Activated CD4-positive, alpha-beta T cell treated with anti-CD3 and anti-CD28 coated beads, Interleukin-10, Interleukin-2, amounts not matched to agents 100 ng/mL and 50 ng/mL, durations not matched to agents 16 hours and 8 hours (primary cell): ENCODE data around the gene MAML2.

Experiments
- DNase-seq: peaks from one replicate; pipeline ENCODE4 v3.0.0-alpha.2; 2020

The MAML2 gene

DNA sequence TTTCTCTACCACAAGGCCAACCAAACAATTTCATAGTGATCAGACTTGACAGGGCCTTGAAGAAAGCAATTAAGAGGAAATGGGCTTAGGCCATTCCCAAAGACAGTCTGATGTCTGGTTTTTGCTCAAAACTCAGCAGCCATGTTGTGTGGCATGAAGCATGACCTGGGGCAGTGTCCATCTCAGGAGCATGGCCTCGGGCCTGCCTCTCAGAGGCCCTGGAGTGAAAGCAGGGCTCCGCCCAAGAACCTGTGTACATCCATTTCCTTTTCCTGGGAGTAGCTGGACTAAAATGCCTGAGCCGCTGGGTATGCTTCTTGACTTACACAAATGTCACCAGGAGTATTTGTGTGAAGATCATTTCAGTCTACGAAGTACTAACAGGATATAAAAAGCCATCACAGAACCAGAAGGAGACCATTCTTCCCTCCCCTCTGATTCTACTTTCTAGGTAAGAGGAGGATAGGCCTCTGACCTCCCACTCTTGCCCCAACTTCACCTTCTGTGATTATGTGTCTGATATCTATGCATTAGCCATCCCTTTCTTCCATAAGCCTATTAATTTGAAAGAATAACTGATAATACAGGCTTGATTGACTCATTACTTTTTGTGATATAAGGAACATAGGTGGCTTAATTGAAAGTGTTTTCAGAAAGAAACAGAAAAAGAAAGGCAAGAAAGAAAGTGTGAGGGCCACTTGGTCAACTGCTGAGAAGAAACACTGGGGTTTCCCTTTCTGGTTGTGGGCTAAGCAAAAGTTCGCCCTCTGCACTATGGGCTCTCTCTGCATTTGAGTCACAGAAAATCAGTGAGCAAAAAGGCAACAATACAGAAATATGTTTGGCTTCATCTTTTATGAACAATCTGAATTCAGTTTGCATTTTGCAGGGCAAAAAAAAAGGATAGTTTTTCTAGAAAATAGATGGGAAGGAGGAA, 230.5 kb downstream of the MAML2 start:
- DNase-seq = peak; percentile 75

DNA sequence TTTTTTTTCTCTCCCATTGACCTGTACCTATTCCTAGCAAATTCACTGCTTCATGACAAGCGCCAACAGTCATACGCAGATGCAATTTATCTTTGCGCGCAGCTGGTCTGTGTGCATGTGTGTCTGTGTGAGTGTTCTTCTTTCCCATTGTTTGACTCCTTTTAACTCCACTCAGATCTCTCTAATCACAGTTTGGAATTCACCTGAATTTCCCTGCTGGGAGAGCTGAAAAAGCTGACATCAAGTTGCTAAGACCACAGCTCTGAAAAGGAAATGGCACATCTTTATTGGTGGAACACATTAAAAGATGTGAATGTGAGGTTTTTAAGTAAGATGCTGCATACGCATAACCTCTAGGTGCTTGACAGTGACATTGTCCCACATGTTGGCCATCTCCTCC, 231.7 kb downstream of the MAML2 start:
- DNase-seq = no peak

DNA sequence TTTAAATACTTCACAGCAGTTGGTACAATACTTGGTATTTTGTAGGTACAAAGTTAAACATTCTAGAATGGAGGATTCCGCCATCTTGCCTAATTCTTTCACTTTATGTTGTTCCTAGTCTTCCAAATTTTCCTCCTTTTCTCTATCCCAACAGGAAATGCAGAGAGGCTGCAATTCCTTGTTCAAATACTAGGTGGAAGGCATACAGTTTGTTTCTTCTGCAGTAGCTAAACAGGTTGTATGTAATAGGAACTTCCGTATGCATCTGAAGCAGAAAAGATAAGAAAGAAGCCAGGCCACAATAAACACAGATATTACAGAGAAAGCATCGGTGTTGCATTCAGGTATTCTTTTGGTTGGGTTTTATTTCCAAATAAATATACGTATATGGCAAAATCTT, 232.7 kb downstream of the MAML2 start:
- no peak for DNase-seq

DNA sequence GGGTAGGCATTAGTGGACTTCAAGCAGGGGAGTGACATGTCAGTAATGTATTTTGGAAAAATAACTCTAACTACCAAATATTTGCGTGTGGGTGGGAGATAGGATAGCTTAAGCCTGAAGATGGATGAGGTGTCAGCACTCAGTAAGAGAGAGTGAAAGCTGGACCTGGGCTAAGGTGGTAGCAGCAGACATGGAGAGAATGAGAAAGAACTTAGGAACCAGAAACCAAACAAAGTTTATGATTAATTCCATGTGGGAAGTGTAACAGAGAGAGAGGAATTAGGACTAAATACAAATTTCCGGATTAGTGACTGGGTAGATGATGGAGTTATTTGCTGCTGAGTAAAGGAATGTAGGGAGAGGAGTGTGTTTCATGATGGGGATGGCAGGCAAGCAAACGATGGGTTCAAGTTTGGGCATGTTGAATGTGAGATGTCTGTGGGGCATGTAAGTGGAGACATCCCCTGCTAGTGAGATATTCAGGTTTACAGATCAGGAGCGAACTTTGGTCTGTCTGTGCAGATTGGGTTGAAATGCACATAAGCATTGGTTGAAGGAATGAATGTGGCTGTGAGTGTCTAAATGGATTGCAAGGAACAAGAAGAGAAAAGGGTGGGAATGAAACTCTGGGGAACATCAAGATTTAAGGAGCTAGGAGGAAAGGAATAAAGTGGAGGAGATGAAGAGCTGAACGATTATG, 233.5 kb downstream of the MAML2 start:
- DNase-seq = no peak

DNA sequence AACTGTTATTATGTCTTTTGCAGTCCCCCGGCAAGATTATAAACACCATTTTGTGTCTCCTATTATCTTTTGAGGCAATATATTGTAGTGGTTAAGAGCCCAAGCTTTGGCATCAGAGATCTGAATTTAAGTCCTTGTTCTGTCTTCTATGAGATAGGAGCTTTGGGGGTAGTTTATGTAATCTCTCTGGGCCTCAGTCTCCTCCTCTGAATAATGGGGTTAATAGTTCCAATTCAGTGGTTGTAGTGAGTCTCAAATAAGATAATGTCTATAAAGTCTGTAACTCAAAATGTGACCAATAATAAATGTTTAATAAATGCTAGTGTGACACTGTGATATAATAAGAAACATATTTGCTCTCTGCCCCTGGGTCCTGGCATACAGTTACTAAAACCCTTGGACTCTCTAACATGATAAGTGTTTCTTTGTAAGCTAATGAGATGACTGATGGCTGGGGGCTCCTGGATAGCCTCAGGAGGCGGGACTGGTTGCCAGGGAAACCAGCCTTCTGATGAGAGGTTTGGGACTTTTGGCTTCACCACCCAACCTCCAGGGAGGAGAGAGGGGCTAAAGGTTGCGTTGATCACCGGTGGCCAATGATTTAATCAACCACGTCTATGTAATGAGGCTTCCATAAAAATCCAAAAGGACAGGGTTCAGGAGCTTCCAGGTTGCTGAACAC, 235.7 kb downstream of the MAML2 start:
- DNase-seq = no peak

DNA sequence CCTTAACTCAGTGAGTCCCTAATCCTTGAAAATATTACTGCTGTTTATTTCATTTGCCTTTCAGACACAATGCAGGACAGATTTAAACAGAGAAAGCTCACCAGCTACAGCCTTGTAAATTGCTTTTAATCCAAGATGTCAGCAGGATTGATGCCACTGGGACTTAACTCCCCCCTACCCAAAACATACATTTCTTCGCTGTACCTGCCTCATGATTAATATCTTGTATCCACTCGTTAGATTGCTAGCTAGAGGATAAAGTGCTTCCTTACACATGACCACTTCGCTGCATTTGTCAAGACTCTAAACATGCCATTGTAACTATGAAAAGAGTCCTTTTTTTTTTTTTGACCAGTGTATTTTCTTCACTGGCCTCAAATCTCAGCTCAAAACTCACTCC, 236.3 kb downstream of the MAML2 start:
- DNase-seq = no peak

DNA sequence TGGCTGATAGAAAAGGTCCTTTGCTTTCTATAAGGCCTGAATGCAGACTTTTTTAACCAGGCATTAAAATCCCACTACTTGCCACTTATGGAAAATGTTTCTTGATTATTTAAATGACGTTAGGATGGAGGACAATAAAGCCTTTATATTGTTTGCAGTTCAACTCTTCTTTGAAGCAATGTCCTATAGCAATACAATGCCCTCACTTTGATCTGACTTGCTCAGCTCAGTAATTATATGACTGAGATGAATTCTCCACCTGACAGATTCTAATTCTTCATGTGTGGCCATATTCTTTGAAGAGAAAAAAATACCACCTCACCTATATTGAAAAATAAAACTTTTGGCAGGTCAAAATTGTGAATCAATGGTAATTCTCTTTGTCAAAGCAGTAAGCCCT, 237.1 kb downstream of the MAML2 start:
- DNase-seq = no peak

DNA sequence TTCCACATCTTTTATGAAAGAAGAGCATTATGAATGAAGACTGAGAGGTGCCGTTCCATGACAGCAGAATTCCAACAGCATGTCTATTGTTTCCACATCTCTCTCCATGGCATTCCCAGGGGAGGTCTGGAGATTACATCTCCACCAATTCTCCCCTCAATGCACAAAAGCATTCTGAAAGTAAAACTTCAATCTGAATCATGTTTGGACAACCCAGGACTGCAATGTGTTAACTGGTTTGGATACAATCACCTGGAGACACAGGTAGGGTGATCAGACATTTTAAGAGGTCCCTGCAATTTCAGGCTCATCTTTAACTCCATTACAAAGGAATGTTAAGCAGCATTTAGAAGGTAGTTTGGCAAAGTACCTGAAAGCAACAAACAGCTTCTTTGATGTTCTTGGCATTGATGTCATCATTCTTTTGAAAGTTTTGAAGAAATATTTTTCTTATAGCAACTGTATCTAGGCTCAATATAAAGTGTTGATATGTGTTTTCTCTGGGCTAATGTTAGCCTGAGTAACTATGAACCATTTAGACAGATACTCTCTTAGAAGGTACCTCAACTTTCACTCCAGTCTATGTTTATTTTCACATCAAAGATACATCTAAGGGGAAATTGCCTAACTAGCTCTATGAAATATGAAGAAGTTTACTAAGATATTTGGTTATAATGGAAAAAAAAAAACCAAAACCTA, 237.6 kb downstream of the MAML2 start:
- no peak for DNase-seq

DNA sequence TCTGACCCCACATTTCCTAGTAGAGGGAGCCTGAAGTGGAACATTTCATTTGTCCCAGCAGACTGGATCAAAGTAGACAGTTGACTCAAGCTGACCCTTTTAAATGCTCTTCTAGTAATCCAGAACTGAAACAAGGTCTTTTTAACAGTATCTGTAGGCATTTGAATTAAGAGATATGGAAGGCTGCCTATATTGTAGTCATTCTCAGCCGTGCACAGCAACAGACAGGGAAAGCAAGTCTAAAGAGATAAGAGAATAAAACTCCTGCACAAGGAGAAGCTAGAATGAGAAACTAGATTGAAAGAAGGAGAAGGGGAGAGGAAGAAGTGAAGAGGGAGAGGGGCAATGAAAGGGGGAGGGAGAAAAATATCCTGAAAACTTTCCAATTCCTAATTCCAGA, 238.5 kb downstream of the MAML2 start:
- DNase-seq = no peak

DNA sequence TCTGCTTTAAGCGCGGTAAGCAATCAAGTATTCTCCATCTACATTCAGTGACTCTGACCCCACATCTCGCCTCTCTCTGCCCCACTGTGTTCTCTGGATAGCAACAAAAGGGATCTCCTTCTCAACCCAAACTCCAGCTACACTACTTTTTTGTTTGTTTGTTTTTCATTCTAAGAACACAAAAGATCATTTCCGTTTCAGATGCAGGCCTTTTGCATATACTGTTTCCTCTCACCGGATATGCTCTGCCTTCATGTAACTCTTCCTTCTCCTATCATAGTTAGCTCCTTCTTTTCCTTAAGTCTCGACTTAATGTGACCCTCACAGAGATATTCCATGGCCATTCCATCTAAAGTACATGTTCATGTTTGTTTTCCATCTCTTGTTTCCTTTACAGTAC, 239.3 kb downstream of the MAML2 start:
- no peak for DNase-seq

DNA sequence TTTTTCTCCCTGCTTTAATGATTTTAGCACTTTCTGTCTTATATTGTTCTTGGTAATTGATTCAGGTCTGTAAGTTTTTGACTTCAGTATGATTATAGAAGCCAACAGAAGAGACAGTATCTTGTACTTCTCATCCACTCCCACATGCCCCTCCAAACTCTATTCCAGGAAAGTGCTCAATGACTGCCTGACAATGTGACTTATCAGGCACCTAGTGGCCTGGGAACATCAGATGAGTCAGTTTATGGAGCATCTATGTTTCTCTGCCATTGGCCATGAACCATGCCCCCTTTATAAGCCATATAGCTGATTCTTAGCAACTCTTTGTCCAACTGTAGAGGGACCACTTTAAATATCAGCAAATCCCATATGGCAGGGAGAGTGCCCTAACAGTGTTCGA, 239.9 kb downstream of the MAML2 start:
- DNase-seq = no peak

DNA sequence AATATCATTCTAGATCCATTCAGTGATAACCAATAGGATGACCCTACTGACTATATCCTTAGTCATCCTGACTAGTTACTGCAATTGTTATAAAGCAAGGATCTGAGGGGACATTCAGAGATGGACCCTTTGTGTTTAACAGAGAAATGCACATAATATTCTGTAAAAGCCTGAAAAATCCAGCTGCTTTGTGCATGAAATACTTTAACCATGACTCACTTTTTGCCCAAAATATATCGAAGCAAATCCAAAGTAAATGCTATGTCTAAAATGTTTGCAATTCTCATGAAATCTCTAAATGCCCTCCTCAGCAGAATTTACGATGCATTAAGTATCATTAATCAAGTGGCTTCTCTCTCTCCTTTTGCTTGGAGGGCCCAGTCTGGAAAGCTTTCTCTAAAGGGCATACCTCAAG, 240.3 kb downstream of the MAML2 start:
- no peak for DNase-seq

DNA sequence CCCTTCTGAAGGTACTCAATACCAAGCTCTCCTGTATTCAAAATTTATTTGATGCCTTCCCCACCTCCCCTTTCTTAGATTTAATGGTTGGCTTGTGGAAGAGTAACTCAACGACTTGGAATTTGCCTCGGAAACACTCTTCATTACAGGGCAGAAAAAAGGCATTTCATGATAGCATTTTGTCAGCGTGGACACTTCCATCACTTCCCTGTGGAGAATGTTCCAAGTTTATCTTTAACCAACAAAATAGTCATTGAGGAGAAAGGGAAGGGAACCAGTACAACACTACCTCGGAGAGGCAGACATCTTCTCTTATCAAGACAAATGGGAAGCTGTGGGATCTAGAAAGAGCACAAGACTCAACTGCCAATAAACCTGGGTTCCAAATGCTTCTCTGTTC, 241.8 kb downstream of the MAML2 start:
- DNase-seq = no peak

DNA sequence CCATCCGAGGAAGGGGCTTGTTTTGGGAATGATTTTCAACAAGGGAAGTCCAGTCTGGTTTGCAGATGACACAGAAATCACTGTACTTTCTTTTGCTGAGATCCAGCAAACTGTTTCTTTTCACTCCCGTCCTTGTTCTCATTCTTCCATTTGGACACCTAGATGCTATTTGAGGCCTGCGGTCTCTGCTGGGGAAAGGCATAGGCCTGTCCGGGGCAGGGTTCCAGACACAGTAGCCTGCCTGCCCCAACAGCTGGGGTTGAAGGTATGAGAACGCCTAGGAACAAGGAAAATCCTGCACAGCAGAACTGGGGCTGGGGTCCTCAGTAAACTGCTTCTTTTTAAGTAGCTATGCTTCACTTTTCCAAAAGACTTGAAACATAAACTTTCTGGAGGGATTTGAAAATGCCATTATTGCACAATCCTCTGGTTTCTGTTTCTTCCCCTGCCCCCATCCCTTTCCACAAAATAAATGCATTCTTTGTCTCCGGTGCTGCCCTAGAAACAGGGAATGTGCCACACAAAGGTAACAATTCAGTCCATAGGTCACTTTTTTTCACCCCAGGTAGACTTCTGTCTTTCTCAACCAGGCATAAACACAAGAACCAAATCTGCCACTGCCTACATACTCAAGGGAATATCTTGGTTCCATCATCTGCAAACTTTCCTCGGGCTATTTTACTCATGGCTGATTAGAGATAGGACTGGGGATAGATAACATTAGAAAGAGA, 244.3 kb downstream of the MAML2 start:
- DNase-seq = no peak

DNA sequence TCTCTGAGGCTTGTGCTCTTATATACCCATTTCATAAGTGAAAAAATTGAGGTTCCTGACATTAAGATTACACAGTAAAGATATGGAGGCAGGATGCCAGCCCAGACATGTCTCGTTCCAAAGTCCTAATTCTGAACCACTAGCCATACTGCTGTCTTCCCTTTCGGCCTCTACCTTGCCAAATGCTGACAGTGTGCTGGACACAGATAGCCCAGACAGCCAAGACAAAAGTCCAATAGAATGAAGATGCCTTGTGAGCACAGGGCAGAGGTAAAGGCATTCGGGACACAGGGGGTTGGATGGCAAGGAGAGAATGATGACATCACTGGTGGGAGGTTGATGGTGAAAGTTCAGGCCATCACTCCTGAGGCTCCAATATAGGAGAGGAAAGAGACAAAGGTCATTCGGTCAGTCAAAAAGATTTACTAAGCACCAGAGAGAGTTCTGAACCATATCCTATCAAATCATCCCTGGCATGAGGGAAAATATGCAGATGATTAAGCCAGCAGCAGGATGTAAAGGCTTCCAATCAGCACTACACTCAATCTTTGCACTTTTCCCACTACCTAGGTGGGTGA, 245.1 kb downstream of the MAML2 start:
- no peak for DNase-seq

DNA sequence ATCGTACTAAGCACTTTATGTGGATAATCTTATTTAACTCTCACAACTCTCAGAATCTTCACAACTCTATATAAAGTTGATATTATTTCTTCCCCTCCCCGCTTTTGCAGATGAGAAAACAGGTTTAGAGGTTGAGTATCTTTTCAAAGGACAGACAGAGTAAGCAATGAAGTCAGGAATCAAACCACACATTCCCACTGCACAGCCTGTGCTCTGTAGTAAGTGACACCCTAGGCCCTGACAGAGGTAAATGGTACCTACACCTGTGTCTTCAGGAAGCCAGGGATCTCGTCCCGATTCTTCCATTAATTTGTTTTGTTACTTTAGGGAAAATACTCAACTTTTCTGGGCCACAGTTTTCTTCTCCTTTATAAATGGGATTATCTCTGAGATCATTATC, 246.6 kb downstream of the MAML2 start:
- no peak for DNase-seq

DNA sequence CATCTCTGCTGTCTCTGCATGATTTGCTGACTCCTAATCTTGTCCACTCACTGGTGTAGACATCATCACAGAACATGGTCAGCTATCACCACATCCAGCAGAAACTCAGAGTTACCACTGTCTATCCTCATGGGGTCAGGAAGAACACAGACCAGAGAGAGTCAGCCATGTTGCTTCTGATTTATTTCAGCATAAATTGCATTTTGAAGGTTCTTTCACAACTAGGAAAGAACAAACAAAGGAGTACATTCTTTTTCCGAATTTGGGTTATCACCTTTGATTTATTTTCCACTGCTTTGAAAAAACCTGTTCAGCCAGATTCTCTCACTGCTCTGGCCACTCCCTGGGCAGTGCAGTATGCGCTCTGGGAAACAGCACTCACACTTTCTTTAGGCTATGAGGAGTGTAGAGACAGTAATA, 247.1 kb downstream of the MAML2 start:
- DNase-seq = no peak

DNA sequence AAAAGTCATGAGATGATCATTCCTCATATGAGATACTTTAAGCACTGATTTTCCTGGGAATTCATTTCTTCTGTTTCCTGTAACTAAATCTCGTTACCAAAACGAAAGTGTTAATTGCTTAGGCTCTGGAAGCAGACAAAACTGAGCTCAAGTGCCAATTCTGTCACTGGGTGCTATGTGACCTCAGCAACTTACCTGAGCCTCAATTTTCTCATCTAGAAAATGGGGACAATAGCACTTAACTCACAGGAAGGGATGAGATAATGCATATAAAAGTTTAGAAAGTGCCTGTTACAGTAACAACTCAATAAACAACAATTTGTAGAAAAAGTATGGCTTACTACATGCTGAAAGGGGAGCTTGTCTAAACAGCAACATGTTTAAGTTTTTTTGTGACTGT, 248.8 kb downstream of the MAML2 start:
- DNase-seq = no peak

DNA sequence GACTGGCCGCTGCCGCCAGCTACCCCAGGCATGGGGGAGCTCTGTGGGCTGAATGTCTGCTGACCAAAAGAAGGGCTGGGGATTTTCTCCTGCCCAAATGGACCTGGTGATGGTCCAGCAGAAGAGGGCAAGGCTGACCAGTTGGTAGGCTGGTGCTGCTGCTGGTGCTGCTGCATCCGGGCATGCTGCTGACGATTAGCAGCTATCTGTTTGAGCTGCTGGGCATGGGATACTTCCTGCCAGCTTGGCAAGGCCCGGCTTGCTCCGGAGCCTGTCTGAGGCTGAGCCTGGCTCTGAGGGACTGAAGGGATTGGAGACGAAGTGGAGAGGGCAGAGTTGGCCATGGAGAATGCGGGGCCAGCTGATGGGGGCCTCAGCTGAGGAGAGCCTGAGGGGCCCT, 250.5 kb downstream of the MAML2 start:
- DNase-seq = no peak

DNA sequence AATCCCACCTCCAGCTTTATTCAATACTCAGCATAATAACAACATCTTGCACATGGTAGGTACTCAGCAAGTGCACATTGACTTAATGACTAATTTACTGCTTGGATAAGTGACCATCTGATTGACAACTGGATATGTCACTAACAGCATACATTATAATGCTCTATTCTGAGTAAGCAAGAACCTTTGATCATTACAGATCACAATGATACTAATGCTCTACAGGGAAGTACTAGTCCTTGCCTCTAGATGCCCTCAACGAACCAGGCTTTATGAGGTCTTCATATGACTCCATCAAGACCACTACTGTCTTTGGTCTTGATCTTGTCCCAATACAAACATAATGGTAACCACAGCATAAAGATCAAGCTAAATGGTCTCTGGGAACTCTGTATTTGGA, 251.5 kb downstream of the MAML2 start:
- DNase-seq = peak; percentile 50

DNA sequence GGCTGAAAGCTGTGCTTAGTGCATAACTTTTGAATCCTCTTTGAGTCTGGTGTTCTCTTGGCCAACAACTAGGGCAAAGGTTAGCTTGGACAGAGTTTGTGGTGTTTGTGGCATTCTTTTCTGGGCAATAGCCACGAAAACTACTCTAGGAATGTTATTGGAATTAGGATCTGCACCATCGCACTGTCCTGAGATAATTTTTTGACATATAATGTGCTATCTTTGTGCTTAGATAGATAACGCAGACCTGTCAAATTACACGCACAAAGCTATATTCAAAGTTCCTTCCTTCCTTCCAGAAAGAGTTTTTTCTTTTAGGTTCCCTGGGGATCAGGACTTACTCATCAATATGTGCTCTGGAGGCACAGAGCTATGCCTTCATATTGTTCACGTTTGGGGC, 252.3 kb downstream of the MAML2 start:
- DNase-seq = no peak

DNA sequence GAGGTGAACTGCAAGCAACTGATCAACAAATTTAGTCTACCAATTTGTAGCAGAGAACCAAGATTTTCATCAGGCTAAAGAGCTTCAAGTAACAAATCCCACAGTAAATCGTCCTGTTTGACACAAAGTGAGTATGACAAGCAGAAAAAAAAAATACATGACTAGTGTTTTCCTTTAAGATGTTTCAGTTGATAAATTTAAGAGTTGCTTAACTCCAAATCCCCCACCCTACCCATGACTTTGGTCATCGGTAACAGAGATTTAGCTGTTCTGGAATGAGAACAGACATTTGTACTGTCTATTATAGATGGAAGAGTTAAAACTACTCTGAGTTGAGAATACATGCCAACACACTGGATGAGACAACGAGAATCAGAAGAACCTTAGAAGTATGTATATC, 254.1 kb downstream of the MAML2 start:
- no peak for DNase-seq
